Measurements from ENCODE around the gene LRRFIP1.

DNA sequence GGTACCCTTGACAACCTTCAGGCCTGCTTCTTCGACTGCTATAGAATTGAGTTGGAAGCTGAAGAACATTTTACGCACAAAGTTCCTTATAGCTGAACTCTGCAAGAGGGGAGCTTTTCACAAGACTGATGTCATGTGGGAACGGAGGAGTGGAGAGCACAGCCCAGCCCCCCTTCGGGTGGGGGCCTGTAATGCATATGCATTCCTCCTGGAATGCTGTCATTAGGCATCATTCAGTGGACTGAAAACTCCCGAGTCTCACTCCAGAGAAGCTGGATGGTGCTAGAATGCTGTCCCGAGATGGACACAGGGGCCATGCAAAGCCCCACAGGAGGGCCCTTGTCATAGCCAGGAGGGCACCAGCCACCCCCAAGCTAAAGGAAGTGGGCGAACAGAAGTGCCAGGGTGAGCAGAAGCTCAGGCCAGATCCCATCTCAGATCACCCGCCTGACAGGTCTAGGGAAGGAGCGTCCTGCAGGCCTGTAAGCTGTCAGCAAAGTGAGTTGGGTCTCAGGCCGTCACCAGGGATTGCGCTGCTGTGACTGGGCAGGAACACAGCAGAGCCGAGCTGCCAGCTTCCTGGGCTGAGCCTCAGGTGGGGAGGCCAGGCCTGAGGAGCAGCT is 127.3 kb downstream of the LRRFIP1 start:
- TF ChIP-seq, protein P1, sequence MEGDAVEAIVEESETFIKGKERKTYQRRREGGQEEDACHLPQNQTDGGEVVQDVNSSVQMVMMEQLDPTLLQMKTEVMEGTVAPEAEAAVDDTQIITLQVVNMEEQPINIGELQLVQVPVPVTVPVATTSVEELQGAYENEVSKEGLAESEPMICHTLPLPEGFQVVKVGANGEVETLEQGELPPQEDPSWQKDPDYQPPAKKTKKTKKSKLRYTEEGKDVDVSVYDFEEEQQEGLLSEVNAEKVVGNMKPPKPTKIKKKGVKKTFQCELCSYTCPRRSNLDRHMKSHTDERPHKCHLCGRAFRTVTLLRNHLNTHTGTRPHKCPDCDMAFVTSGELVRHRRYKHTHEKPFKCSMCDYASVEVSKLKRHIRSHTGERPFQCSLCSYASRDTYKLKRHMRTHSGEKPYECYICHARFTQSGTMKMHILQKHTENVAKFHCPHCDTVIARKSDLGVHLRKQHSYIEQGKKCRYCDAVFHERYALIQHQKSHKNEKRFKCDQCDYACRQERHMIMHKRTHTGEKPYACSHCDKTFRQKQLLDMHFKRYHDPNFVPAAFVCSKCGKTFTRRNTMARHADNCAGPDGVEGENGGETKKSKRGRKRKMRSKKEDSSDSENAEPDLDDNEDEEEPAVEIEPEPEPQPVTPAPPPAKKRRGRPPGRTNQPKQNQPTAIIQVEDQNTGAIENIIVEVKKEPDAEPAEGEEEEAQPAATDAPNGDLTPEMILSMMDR (IDR thresholded peaks at IDR 0.05; ENCODE audit: poor library complexity, severe bottlenecking) = no peak
- TF ChIP-seq EP300 (conservative IDR thresholded peaks at IDR 0.05; ENCODE audit: poor library complexity, severe bottlenecking) = no peak
- TF ChIP-seq MXI1 (conservative IDR thresholded peaks at IDR 0.05; ENCODE audit: poor library complexity, severe bottlenecking) = no peak
- no peak for TF ChIP-seq RAD21 (conservative IDR thresholded peaks at IDR 0.05)
- no peak for TF ChIP-seq EZH2 (IDR thresholded peaks at IDR 0.05; ENCODE audit: borderline replicate concordance, insufficient read depth, low read length, poor library complexity, severe bottlenecking)
- TF ChIP-seq POLR2AphosphoS5 (IDR thresholded peaks at IDR 0.05) = no peak
- no peak for TF ChIP-seq SMC3 (conservative IDR thresholded peaks at IDR 0.05; ENCODE audit: poor library complexity)
- TF ChIP-seq, protein P2, sequence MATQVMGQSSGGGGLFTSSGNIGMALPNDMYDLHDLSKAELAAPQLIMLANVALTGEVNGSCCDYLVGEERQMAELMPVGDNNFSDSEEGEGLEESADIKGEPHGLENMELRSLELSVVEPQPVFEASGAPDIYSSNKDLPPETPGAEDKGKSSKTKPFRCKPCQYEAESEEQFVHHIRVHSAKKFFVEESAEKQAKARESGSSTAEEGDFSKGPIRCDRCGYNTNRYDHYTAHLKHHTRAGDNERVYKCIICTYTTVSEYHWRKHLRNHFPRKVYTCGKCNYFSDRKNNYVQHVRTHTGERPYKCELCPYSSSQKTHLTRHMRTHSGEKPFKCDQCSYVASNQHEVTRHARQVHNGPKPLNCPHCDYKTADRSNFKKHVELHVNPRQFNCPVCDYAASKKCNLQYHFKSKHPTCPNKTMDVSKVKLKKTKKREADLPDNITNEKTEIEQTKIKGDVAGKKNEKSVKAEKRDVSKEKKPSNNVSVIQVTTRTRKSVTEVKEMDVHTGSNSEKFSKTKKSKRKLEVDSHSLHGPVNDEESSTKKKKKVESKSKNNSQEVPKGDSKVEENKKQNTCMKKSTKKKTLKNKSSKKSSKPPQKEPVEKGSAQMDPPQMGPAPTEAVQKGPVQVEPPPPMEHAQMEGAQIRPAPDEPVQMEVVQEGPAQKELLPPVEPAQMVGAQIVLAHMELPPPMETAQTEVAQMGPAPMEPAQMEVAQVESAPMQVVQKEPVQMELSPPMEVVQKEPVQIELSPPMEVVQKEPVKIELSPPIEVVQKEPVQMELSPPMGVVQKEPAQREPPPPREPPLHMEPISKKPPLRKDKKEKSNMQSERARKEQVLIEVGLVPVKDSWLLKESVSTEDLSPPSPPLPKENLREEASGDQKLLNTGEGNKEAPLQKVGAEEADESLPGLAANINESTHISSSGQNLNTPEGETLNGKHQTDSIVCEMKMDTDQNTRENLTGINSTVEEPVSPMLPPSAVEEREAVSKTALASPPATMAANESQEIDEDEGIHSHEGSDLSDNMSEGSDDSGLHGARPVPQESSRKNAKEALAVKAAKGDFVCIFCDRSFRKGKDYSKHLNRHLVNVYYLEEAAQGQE (IDR thresholded peaks at IDR 0.05; ENCODE audit: borderline replicate concordance) = no peak
- TF ChIP-seq TAF1 (IDR thresholded peaks at IDR 0.05; ENCODE audit: low read depth) = no peak
